Astrocyte of the spinal cord (primary cell): ENCODE data around the gene NUP214.
"Not testable (repeated sequence)": the region's sequence is repeated elsewhere in the genome, so short reads cannot be mapped to it uniquely, and the experiment has no call there.

Experiments
- DNase-seq: peaks from one replicate; pipeline ENCODE4 v3.0.0; 2011; ENCODE audit warnings: low read depth, low spot score
- H3K4me3 ChIP-seq: 2 replicates; pipeline ENCODE4 v1.5.1; 2011; ENCODE audit warnings: low read depth, mild to moderate bottlenecking, low read length, moderate library complexity
- CTCF ChIP-seq: IDR thresholded peaks from 2 replicates; pipeline ENCODE4 v1.5.1; 2012; ENCODE audit warnings: low read depth, mild to moderate bottlenecking, low read length, inconsistent platforms
- in situ Hi-C: cut with HindIII; loops from 2 replicates; pipeline ENCODE4 v1.10.0; 2017; ENCODE audit warnings: low sequenced_read_pairs

NUP214 gene

DNA sequence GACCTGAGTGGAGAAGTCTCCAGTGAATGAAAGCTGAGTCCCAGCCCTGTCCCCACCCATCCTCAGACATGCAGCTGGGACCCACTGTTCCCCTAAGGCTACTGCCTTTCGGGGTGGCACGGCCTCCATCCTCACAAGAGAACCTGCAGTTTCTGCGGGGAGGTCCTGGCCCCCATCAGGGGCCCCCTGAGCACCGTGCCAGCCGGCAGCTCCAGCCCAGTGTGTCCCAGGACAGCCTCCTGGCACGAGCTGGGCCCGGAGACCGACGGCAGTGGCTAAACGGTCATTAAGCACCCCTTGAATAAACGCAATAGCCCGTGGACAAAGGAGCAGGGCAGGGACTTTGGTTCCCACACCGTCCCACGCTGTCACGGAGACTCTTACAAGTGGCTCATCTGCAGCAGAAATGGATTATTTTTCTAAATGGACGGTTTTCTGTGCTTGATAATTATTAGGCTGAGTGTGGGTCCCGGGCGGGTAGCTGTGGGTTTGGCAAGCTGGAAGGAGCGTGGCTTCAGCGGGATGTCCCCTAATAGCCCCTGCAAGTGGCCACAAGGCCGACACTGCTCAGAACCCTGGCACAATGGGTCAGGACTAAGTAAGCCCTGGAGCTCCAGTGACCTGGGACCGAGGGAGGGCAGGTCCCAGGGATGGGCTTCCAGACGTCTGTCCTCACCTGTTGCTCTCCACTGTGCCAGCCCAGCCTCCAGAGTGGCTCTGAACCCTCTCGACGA is 133.5 kb downstream of the NUP214 start:
- H3K4me3 ChIP-seq, result no peak overlapping the region
- no peak for TF ChIP-seq CTCF
- in situ Hi-C loops, result no loop called here
- DNase-seq, result no peak

- no peak for TF ChIP-seq CTCF
- in situ Hi-C loops, result no loop called here
- DNase-seq, result no peak
- H3K4me3 ChIP-seq, result no peak overlapping the region
Measured at GRCh38 chr9:131259432-131259898, 134.1 kb downstream of the NUP214 start.

GRCh38 chr9:131259916-131260597 is 134.7 kb downstream of the NUP214 start:
- in situ Hi-C loops, result no loop called here
- TF ChIP-seq CTCF, result no peak
- DNase-seq, result no peak
- H3K4me3 ChIP-seq, result no peak overlapping the region

GRCh38 chr9:131260751-131261452 is 135.5 kb downstream of the NUP214 start:
- no peak for TF ChIP-seq CTCF
- DNase-seq, result no peak
- in situ Hi-C loops, result no loop called here

GRCh38 chr9:131262327-131263032 is 137.1 kb downstream of the NUP214 start:
- no peak for TF ChIP-seq CTCF
- DNase-seq, result no peak
- in situ Hi-C loops, result no loop called here
- H3K4me3 ChIP-seq, result no peak overlapping the region

More at GRCh38 chr9:131260751-131261452, 135.5 kb downstream of the NUP214 start:
- H3K4me3 ChIP-seq, result no peak overlapping the region

DNA sequence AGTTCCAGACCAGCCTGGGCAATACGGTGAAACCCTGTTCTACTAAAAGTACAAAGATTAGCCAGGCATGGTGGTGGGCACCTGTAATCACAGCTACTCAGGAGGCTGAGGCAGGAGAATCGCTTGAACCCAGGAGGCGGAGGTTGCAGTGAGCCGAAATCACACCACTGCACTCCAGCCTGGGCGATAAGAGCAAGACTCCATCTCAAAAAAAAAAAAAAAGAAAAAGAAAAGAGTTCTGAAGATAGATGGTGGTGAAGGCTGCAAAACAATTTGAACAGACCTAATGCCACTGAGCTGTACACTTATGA is 137.6 kb downstream of the NUP214 start:
- DNase-seq, in situ Hi-C loops, H3K4me3 ChIP-seq: not testable (repeated sequence)
